HepG2 (cell line): ENCODE results near the gene RPL39.
"Not testable (repeated sequence)": the region's sequence is repeated elsewhere in the genome, so short reads cannot be mapped to it uniquely, and the experiment has no call there.

Experiments
- CBX1 ChIP-seq: IDR thresholded peaks from one replicate; pipeline ENCODE4 v1.6.1; 2016; ENCODE audit warnings: antibody characterized with exemption, low read depth
- CTCF ChIP-seq: sonication (generic); formaldehyde crosslinking; IDR thresholded peaks from 2 replicates; pipeline ENCODE4 v1.5.0; 2020; ENCODE audit warnings: mild to moderate bottlenecking, missing genetic modification reagents, moderate library complexity
- JUND ChIP-seq: sonication (generic); formaldehyde crosslinking; IDR thresholded peaks from 2 replicates; pipeline ENCODE4 v1.8.0; 2022; ENCODE audit warnings: mild to moderate bottlenecking, missing genetic modification reagents
- TARDBP ChIP-seq: sonication (generic); formaldehyde crosslinking; IDR thresholded peaks from 2 replicates; pipeline ENCODE4 v1.8.0; 2022; ENCODE audit warnings: mild to moderate bottlenecking, missing genetic modification reagents
- USF2 ChIP-seq, 2 experiments: sonication (generic) in 1 of 2; formaldehyde crosslinking in 1 of 2; IDR thresholded peaks; 2 replicates each; pipeline versions ENCODE4 v1.5.1 to v1.6.1; 2011 to 2020; ENCODE audit warnings: borderline replicate concordance in 1 of 2, low read depth in 1 of 2, low read length in 1 of 2, mild to moderate bottlenecking in 1 of 2, missing genetic modification reagents in 1 of 2, moderate library complexity in 1 of 2
- ZBTB33 ChIP-seq: sonication (generic); formaldehyde crosslinking; IDR thresholded peaks from 2 replicates; pipeline ENCODE4 v1.4.0; 2020; ENCODE audit warnings: missing genetic modification reagents
- ZNF124 ChIP-seq: sonication (generic); formaldehyde crosslinking; IDR thresholded peaks from 2 replicates; pipeline ENCODE4 v1.4.0; 2020; ENCODE audit warnings: missing genetic modification reagents
- ZSCAN20 ChIP-seq: sonication (generic); formaldehyde crosslinking; IDR thresholded peaks from 2 replicates; pipeline ENCODE4 v1.4.0; 2020; ENCODE audit warnings: missing genetic modification reagents, mild to moderate bottlenecking, borderline replicate concordance

- not testable (repeated sequence) for TF ChIP-seq ZNF124 (CRISPR knock-in tag); JUND; ZSCAN20 (CRISPR knock-in tag); CTCF; USF2 (IDR thresholded peaks at IDR 0.05; ENCODE audit: low read depth, low read length); USF2 (CRISPR knock-in tag; IDR thresholded peaks at IDR 0.05; ENCODE audit: borderline replicate concordance); TARDBP; ZBTB33 (CRISPR knock-in tag); CBX1
Observed at GRCh38 chrX:119769388-119769787, 22.0 kb downstream of the RPL39 start.
